Peyer's patch (tissue), 4 donors: ENCODE results near the gene SINHCAF. TPM values are rescaled to one million over a fixed set of nuclear protein-coding genes. Genes with fewer than 3 reads are reported as not detected.

Experiments
- DNase-seq, 3 donors: peaks; one replicate each; pipeline ENCODE4 v3.0.0-alpha.2; 2017 to 2019
- H3K27ac ChIP-seq, 4 donors: fragments of 200-600 bp; sonication (generic); one replicate each; pipeline ENCODE4 v1.5.1; 2016 to 2019
- H3K27me3 ChIP-seq, 2 donors: fragments of 200-600 bp; sonication (generic); one replicate each; pipeline ENCODE4 v1.5.1; 2019
- H3K36me3 ChIP-seq, 3 donors: fragments of 200-600 bp; sonication (generic); one replicate each; pipeline ENCODE4 v1.5.1; 2016 to 2019
- H3K4me1 ChIP-seq, 4 donors: fragments of 200-600 bp; sonication (generic); one replicate each; pipeline ENCODE4 v1.5.1; 2016 to 2019
- H3K4me3 ChIP-seq, 4 donors: fragments of 200-600 bp; sonication (generic); 1 replicate in 3 of 4; 2 replicates in 1 of 4; pipeline ENCODE4 v1.5.1; 2016 to 2019; ENCODE audit warnings: mild to moderate bottlenecking in 1 of 4
- H3K9me3 ChIP-seq, 4 donors: fragments of 200-600 bp; sonication (generic); one replicate each; pipeline ENCODE4 v1.5.1; 2016 to 2019; ENCODE audit warnings: mild to moderate bottlenecking in 1 of 4
- POLR2A ChIP-seq, 2 donors: fragments of 450-650 bp; IDR thresholded peaks; one replicate each; pipeline ENCODE4 v1.5.1; 2017; ENCODE audit warnings: antibody characterized with exemption in 2 of 2, mild to moderate bottlenecking in 2 of 2, moderate library complexity in 2 of 2
- total RNA-seq, 4 donors: library from RNA; depleted of rRNA; stranded (reverse); fragments of >200 nt; gene quantifications; one replicate each; pipeline ENCODE4 v1.1.0, GENCODE V29; 2016
- TF ChIP-seq, protein P1 (sequence below), 6 experiments: fragments of 450-650 bp in 4 of 6; fragments of 200-600 bp in 2 of 6; sonication (generic) in 1 of 6; IDR thresholded peaks; one replicate each; pipeline ENCODE4 v1.5.1; 2017 to 2019; ENCODE audit warnings: antibody characterized with exemption in 6 of 6, mild to moderate bottlenecking in 3 of 6, moderate library complexity in 1 of 6

SINHCAF gene
- total RNA-seq, 4 donors from 2014 or later: 39.9 to 109 (median 53.7) TPM

DNA sequence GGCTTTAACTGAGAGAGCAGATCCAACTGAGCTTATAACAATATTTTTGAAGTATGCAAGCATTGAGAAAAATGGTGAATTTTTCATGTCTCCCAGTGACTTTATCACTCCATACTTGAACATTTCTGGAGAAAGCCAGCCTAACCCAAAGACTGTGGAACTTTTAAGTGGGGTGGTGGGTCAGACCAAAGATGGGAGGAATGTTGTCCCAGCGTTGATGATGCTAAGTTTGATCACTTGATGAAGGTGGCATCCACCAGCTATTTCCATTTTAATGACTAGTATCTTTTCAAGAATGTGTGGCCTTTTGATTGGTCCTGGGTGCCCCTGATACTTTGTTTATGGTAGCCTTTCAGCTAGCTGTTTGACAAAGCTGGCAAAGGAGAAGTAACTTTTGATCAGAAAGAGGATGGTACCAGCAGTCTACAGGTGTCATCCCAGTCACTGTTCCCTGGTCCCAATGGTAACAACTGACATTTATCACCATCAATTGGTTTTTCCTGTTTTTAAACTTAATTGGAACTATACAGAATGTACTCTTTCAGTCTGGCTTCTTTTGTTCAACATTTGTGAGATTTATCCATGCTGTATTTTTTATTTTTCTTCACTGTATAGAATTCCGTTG lies 14.2 kb downstream of the SINHCAF start:
- Histone ChIP-seq H3K9me3 (no peaks in the 10 kb centered on the region), H3K36me3 (no peaks in the 10 kb centered on the region), H3K4me1 (peaks cover 0 to 2% (median 0%) of the 10 kb centered on the region in 4 donors), H3K27me3 (no peaks in the 10 kb centered on the region), H3K27ac (no peak overlapping the region), H3K4me3 (no peak overlapping the region)
- no peak for TF ChIP-seq POLR2A (IDR thresholded peaks at IDR 0.05)
- TF ChIP-seq, protein P1, sequence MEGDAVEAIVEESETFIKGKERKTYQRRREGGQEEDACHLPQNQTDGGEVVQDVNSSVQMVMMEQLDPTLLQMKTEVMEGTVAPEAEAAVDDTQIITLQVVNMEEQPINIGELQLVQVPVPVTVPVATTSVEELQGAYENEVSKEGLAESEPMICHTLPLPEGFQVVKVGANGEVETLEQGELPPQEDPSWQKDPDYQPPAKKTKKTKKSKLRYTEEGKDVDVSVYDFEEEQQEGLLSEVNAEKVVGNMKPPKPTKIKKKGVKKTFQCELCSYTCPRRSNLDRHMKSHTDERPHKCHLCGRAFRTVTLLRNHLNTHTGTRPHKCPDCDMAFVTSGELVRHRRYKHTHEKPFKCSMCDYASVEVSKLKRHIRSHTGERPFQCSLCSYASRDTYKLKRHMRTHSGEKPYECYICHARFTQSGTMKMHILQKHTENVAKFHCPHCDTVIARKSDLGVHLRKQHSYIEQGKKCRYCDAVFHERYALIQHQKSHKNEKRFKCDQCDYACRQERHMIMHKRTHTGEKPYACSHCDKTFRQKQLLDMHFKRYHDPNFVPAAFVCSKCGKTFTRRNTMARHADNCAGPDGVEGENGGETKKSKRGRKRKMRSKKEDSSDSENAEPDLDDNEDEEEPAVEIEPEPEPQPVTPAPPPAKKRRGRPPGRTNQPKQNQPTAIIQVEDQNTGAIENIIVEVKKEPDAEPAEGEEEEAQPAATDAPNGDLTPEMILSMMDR (IDR thresholded peaks at IDR 0.05): no peak
- no peak for DNase-seq

DNA sequence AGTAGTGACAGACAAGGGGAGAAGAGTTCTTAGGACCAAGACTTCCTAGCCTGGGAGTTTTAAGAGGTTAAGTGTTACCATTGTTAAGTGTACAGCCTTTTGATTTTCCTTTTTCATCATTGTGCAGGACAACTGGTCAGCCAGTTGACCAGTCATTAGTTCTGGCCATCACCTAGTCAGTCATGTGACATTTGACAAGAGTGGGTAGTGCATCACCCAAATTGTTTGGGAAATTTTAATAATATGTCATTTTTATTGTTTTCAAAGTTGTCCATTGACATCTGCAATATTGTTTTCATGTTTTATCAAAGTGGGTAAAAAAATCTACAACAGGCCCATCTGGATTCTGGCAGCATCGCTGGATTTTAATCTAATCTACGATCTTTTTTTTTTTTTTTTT lies 15.5 kb downstream of the SINHCAF start:
- Histone ChIP-seq H3K9me3 (no peaks in the 10 kb centered on the region), H3K36me3 (no peaks in the 10 kb centered on the region), H3K27me3 (no peaks in the 10 kb centered on the region), H3K4me3 (no peak overlapping the region), H3K27ac (no peak overlapping the region), H3K4me1 (no peaks in the 10 kb centered on the region)
- DNase-seq: no peak
- no peak for TF ChIP-seq POLR2A (IDR thresholded peaks at IDR 0.05)
- TF ChIP-seq, protein P1 (IDR thresholded peaks at IDR 0.05): no peak

DNA sequence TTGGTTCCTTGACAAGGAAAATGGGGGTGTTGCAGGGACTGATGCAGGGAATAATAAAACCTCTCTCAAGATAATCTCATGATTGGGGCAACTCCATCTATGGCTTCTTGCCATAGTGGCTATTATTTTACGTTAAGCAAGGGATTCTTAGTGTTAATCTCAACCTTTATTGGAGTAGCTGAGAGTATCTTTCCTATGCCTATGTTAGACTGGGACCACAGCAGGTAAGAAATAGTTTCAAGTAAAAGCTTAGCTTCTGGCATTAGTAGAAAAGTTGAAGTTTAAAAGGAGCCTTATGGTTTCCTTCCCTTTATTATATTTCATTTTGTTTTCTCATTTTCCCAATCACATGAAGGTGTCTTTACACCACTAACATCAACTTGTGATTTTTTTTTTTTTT lies 16.7 kb downstream of the SINHCAF start:
- no peak overlapping the region for H3K27ac ChIP-seq
- no peak overlapping the region for H3K4me3 ChIP-seq
- H3K36me3 ChIP-seq: peaks cover 0 to 6% (median 0%) of the 10 kb centered on the region in 3 donors
- no peak for TF ChIP-seq POLR2A (IDR thresholded peaks at IDR 0.05)
- TF ChIP-seq, protein P1 (IDR thresholded peaks at IDR 0.05): no peak
- DNase-seq: no peak
- no peaks in the 10 kb centered on the region for H3K4me1 ChIP-seq
- H3K9me3 ChIP-seq: no peaks in the 10 kb centered on the region
- no peaks in the 10 kb centered on the region for H3K27me3 ChIP-seq

DNA sequence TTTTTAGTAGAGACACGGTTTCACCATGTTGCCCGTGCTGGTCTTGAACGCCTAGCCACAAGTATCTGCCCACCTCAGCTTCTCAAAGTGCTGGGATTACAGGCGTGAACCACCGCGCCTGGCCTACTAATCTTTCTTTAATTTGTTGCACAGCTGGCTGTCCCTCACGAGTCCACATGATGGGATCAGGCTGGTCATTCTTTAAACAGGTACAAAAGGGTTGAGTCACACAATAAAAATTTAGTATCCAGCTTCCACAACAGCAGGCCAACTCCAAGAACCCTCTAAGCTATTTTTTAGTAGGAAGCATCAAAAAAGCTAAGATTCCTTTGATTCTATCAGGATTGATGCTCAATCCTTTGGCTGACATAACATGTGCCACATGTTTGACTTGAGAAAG lies 17.8 kb downstream of the SINHCAF start:
- no peaks in the 10 kb centered on the region for H3K9me3 ChIP-seq
- H3K27ac ChIP-seq: no peak overlapping the region
- no peak overlapping the region for H3K4me3 ChIP-seq
- no peaks in the 10 kb centered on the region for H3K4me1 ChIP-seq
- DNase-seq: no peak
- no peaks in the 10 kb centered on the region for H3K27me3 ChIP-seq
- TF ChIP-seq POLR2A (IDR thresholded peaks at IDR 0.05): no peak
- TF ChIP-seq, protein P1 (IDR thresholded peaks at IDR 0.05): no peak
- H3K36me3 ChIP-seq: peaks cover 0 to 16% (median 0%) of the 10 kb centered on the region in 3 donors

DNA sequence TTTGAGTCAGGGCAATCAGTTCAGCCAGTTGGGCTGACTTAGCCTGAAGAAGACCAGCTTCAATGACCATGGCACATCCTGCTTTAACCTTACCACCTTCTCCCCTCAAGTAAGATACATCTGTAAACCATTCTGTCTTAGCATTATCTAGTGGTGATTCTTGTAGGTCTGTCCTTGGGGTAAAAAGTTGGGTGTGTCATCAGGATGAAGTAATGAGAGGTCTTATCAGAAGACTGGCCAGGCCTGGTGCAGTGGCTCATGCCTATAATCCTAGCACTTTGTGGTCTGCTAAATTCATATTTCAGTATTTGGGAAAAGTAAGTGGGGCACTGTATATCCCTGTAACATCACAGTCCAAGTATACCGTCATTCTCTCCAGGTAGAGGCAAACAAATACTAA lies 19.1 kb downstream of the SINHCAF start:
- Histone ChIP-seq H3K36me3 (peaks cover 0 to 19% (median 0%) of the 10 kb centered on the region in 3 donors), H3K4me3 (no peak overlapping the region), H3K4me1 (no peaks in the 10 kb centered on the region), H3K9me3 (no peaks in the 10 kb centered on the region), H3K27ac (no peak overlapping the region), H3K27me3 (no peaks in the 10 kb centered on the region)
- DNase-seq: no peak
- TF ChIP-seq, protein P1 (IDR thresholded peaks at IDR 0.05): no peak
- TF ChIP-seq POLR2A (IDR thresholded peaks at IDR 0.05): no peak
